GM13977 (cell line): ENCODE data around the gene CLIC3.
"Not testable (repeated sequence)": the region's sequence is repeated elsewhere in the genome, so short reads cannot be mapped to it uniquely, and the experiment has no call there.

Experiments
- DNase-seq: peaks from one replicate; pipeline ENCODE4 v3.0.0; 2012; ENCODE audit warnings: low spot score
- CTCF ChIP-seq: IDR thresholded peaks from 2 replicates; pipeline ENCODE4 v1.5.1; 2012; ENCODE audit warnings: mild to moderate bottlenecking, control low read depth; ENCODE audit not compliant: insufficient read depth; ENCODE audit errors: extremely low read depth, missing control alignments
- in situ Hi-C: fragments of 300-500 bp; cut with MboI; formaldehyde crosslinking; loops from one replicate; pipeline ENCODE4 v1.12.0; 2022; ENCODE audit warnings: low sequenced_read_pairs, low pct_unique_long_range_greater_than_20kb, mixed read lengths, inconsistent platforms; ENCODE audit not compliant: unreplicated experiment

Gene CLIC3

GRCh38 chr9:137035937-137036336 is 39.6 kb upstream of the CLIC3 start:
- in situ Hi-C loops, result loop anchor here (10.0 kb wide), 1 partner anchor 261 kb away; no protein-coding TSS in a partner anchor
- no peak for TF ChIP-seq CTCF
- DNase-seq, result no peak

DNA sequence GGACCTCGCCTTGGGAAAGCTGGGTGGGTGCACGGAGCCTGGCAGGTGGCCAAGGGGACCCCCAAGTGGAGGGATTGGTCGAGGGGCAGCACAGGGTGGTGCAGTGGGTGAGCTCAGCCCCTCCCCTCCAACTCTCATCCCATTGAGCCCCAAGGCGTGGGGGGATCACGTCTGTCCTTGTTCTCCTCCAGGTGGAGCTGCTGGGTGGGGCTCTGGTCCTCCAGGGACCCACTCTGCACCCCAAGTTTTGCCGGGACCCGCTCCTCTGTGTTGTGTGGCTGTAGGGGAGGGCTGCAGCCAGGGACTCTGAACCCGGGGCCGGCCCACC is 39.1 kb upstream of the CLIC3 start:
- in situ Hi-C loops, result loop anchor here (10.0 kb wide), 1 partner anchor 261 kb away; no protein-coding TSS in a partner anchor
- TF ChIP-seq CTCF, result peak; percentile 1
- DNase-seq, result no peak

DNA sequence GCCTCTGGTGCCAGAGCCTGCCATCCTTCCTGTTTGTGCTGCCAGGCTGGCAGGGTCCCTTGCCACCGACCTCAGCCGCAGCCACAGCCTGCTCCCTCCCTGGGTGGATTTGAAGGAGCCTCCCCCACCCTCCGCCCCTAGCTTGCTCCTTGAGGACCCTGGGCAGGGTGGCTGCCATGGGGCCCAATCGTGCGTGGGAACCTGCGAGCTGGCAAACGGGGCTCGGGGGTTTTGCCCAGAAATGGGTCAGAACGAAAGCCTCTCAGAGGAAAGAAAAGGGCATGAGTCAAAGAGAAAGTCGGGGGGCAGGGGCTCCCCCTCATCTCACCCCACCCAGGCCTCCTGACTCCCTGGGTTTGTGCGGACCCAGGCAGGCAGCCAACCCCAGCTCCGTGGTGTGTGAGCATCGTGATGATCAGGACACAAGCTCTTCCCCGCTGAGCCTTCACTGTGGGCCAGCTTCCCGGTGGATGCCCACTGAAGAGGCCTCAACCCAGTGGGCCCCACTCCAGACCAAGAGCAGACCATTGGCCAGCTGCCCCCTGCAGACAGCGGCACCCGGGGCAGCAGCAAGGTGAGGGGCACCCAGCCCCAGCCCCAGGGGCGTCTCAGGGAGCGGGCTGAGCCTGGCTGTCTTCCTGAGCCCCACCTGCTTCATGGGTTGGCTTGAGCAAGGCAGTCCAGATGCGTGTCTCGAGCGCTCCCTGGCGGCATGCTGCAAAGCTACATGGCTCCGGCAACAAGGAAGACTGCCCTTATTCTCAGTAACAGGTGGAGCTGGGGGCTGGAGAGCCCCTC is 38.5 kb upstream of the CLIC3 start:
- in situ Hi-C loops, result loop anchor here (10.0 kb wide), 1 partner anchor 260 kb away; no protein-coding TSS in a partner anchor
- peak; percentile 95 for DNase-seq
- TF ChIP-seq CTCF, result peak; percentile 98

- no peak for DNase-seq
- in situ Hi-C loops, result loop anchor here (10.0 kb wide), 1 partner anchor 259 kb away; no protein-coding TSS in a partner anchor
- no peak for TF ChIP-seq CTCF
Observed at GRCh38 chr9:137034039-137034708, 37.8 kb upstream of the CLIC3 start.

- in situ Hi-C loops, result loop anchor here (10.0 kb wide), 1 partner anchor 259 kb away; no protein-coding TSS in a partner anchor
- DNase-seq, result not testable (repeated sequence)
Observed at GRCh38 chr9:137033481-137033880, 37.1 kb upstream of the CLIC3 start.

GRCh38 chr9:137032858-137033257 is 36.5 kb upstream of the CLIC3 start:
- in situ Hi-C loops, result loop anchor here (10.0 kb wide), 1 partner anchor 258 kb away; no protein-coding TSS in a partner anchor
- no peak for TF ChIP-seq CTCF
- DNase-seq, result no peak
